HCT116 (cell line): ENCODE measurements around the gene SLC44A5. TPM values are rescaled to one million over a fixed set of nuclear protein-coding genes. Genes with fewer than 3 reads are reported as not detected.

ENCODE experiments used
- ATAC-seq: fragments of 200-7000 bp; cut with Tn5 transposase; 2 replicates; pipeline ENCODE4 v1.9.1; 2020; ENCODE audit warnings: mild to moderate bottlenecking, moderate library complexity
- BruUV-seq: library from RNA; stranded (reverse); fragments of 400-500 nt; replicated peaks from 2 replicates; lab custom pipeline; 2021; lab: Mats Ljungman, UMichigan
- CTCF ChIA-PET: fragments of 300-600 bp; sonication (Branson Sonifier 250); formaldehyde crosslinking; loops from one replicate; lab custom pipeline; 2021; ENCODE audit warnings: antibody characterized with exemption; lab: Charles Lee
- POLR2A ChIA-PET: fragments of 300-600, 350-600 bp; sonication (Branson Sonifier 250); formaldehyde crosslinking; loops from one replicate; lab custom pipeline; 2021; ENCODE audit warnings: antibody characterized with exemption; lab: Charles Lee
- RAD21 ChIA-PET, 2 experiments: fragments of 300-600 bp; sonication (Branson Sonifier 250); formaldehyde crosslinking; loops; one replicate each; lab custom pipeline; 2023; ENCODE audit warnings: low total read pairs in 2 of 2; ENCODE audit not compliant: uncharacterized antibody in 2 of 2, unreplicated experiment in 2 of 2, low non-redundant PET in 1 of 2; lab: Charles Lee
- DNase-seq: peaks from one replicate; pipeline ENCODE4 v3.0.0-alpha.2; 2010; ENCODE audit warnings: low read depth, low spot score
- H2AFZ ChIP-seq: fragments of 200-600 bp; shearing (Covaris generic), sonication (generic); 2 replicates; pipeline ENCODE4 v1.6.1; 2017; ENCODE audit warnings: low read depth, mixed run types, mixed read lengths, antibody characterized with exemption, low read length; ENCODE audit not compliant: poor library complexity, severe bottlenecking
- H3K27ac ChIP-seq: 2 replicates; pipeline ENCODE4 v1.5.1; 2012; ENCODE audit warnings: low read depth, low read length
- H3K27me3 ChIP-seq: fragments of 200-600 bp; sonication (generic); 2 replicates; pipeline ENCODE4 v1.6.1; 2016; ENCODE audit warnings: mixed run types, low read length, mixed read lengths; ENCODE audit not compliant: insufficient read depth
- H3K36me3 ChIP-seq, 2 experiments: fragments of 200-500 bp in 1 of 2; fragments of 200-600 bp in 1 of 2; sonication (Bioruptor generic) in 1 of 2; sonication (generic) in 1 of 2; 2 replicates each; pipeline versions ENCODE4 v1.5.1 to v1.6.1; 2014 to 2016; ENCODE audit warnings: low read length in 2 of 2, inconsistent platforms in 1 of 2, mixed read lengths in 1 of 2, mixed run types in 1 of 2; ENCODE audit not compliant: insufficient read depth in 2 of 2, control insufficient read depth in 1 of 2
- H3K4me1 ChIP-seq, 2 experiments: fragments of 200-600 bp in 1 of 2; sonication (generic) in 1 of 2; 2 replicates each; pipeline versions ENCODE4 v1.5.1 to v1.6.1; 2012 to 2017; ENCODE audit warnings: low read length in 2 of 2, inconsistent platforms in 1 of 2, mild to moderate bottlenecking in 1 of 2, mixed read lengths in 1 of 2, mixed run types in 1 of 2, moderate library complexity in 1 of 2; ENCODE audit not compliant: insufficient read depth in 2 of 2, control insufficient read depth in 1 of 2
- H3K4me2 ChIP-seq: fragments of 200-600 bp; sonication (generic); 2 replicates; pipeline ENCODE4 v1.6.1; 2017; ENCODE audit warnings: mixed run types, low read length, mixed read lengths
- H3K4me3 ChIP-seq, 2 experiments: fragments of 200-600 bp in 1 of 2; sonication (generic) in 1 of 2; replicated peaks in 1 of 2; 2 replicates each; pipeline ENCODE4 v1.5.1; 2011 to 2016; ENCODE audit warnings: low read length in 2 of 2, control low read depth in 1 of 2, low read depth in 1 of 2, mild to moderate bottlenecking in 1 of 2, mixed read lengths in 1 of 2, mixed run types in 1 of 2
- H3K79me2 ChIP-seq: fragments of 200-600 bp; sonication (generic); 2 replicates; pipeline ENCODE4 v1.6.1; 2017; ENCODE audit warnings: mild to moderate bottlenecking, mixed run types, low read length, moderate library complexity, mixed read lengths; ENCODE audit not compliant: insufficient read depth
- H3K9ac ChIP-seq: fragments of 200-600 bp; sonication (generic); 2 replicates; pipeline ENCODE4 v1.6.1; 2016; ENCODE audit warnings: low read length, mixed read lengths
- H3K9me2 ChIP-seq: fragments of 200-600 bp; sonication (generic), shearing (Covaris generic); 2 replicates; pipeline ENCODE4 v1.6.1; 2017; ENCODE audit warnings: mixed run types, mild to moderate bottlenecking, moderate library complexity; ENCODE audit not compliant: insufficient read depth
- H3K9me3 ChIP-seq, 2 experiments: fragments of 200-500 bp in 1 of 2; fragments of 200-600 bp in 1 of 2; sonication (Bioruptor generic) in 1 of 2; sonication (generic) in 1 of 2; 2 replicates each; pipeline ENCODE4 v1.6.1; 2014 to 2017; ENCODE audit warnings: low read length in 2 of 2, mixed read lengths in 2 of 2, inconsistent platforms in 1 of 2, low read depth in 1 of 2, mild to moderate bottlenecking in 1 of 2, mixed run types in 1 of 2, moderate library complexity in 1 of 2; ENCODE audit not compliant: control insufficient read depth in 1 of 2, insufficient read depth in 1 of 2
- H4K20me1 ChIP-seq: fragments of 200-600 bp; sonication (generic), shearing (Covaris generic); 2 replicates; pipeline ENCODE4 v1.6.1; 2017; ENCODE audit warnings: mixed run types, mild to moderate bottlenecking, moderate library complexity; ENCODE audit not compliant: insufficient read depth
- CBX3 ChIP-seq: IDR thresholded peaks from 2 replicates; pipeline ENCODE4 v1.6.1; 2012; ENCODE audit warnings: low read depth
- CEBPB ChIP-seq: IDR thresholded peaks from 2 replicates; pipeline ENCODE4 v1.6.1; 2012; ENCODE audit warnings: low read depth
- ELF1 ChIP-seq: IDR thresholded peaks from 2 replicates; pipeline ENCODE4 v1.6.1; 2012; ENCODE audit warnings: low read depth, borderline replicate concordance
- EZH2phosphoT487 ChIP-seq: fragments of 200-600 bp; IDR thresholded peaks from 2 replicates; pipeline ENCODE4 v1.6.1; 2018; ENCODE audit warnings: antibody characterized with exemption, borderline replicate concordance
- FOSL1 ChIP-seq: IDR thresholded peaks from 2 replicates; pipeline ENCODE4 v1.6.1; 2012; ENCODE audit warnings: low read depth
- JUND ChIP-seq: IDR thresholded peaks from 2 replicates; pipeline ENCODE4 v1.6.1; 2012
- POLR2A ChIP-seq: IDR thresholded peaks from 2 replicates; pipeline ENCODE4 v1.7.0; 2011; ENCODE audit warnings: borderline replicate concordance; ENCODE audit not compliant: insufficient read depth, insufficient read length; ENCODE audit errors: extremely low read depth
- POLR2AphosphoS5 ChIP-seq: IDR thresholded peaks from 2 replicates; pipeline ENCODE4 v1.6.1; 2011; ENCODE audit warnings: mild to moderate bottlenecking, low read depth, low read length, moderate library complexity
- RAD21 ChIP-seq: IDR thresholded peaks from 2 replicates; pipeline ENCODE4 v1.6.1; 2012; ENCODE audit warnings: low read depth, mild to moderate bottlenecking
- REST ChIP-seq: IDR thresholded peaks from 2 replicates; pipeline ENCODE4 v1.6.1; 2012; ENCODE audit warnings: low read depth
- SIN3A ChIP-seq: IDR thresholded peaks from 2 replicates; pipeline ENCODE4 v1.6.1; 2012; ENCODE audit warnings: low read depth
- SP1 ChIP-seq: IDR thresholded peaks from 2 replicates; pipeline ENCODE4 v1.6.1; 2012; ENCODE audit warnings: low read depth
- TCF7L2 ChIP-seq: IDR thresholded peaks from 2 replicates; pipeline ENCODE4 v1.7.0; 2011; ENCODE audit warnings: borderline replicate concordance, inconsistent platforms; ENCODE audit not compliant: insufficient read depth, insufficient read length; ENCODE audit errors: extremely low read depth
- YY1 ChIP-seq: IDR thresholded peaks from 2 replicates; pipeline ENCODE4 v1.6.1; 2011; ENCODE audit warnings: low read length, low read depth, moderate library complexity, mild to moderate bottlenecking; ENCODE audit not compliant: insufficient replicate concordance; ENCODE audit errors: extremely low read depth
- ZBTB33 ChIP-seq: IDR thresholded peaks from 2 replicates; pipeline ENCODE4 v1.6.1; 2011; ENCODE audit warnings: mild to moderate bottlenecking, low read length, moderate library complexity; ENCODE audit not compliant: insufficient replicate concordance; ENCODE audit errors: extremely low read depth
- ZNF274 ChIP-seq: fragments of 200-500 bp; sonication (Bioruptor generic); IDR thresholded peaks from 2 replicates; pipeline ENCODE4 v1.6.1; 2014; ENCODE audit warnings: mild to moderate bottlenecking, low read depth, low read length, inconsistent platforms
- intact Hi-C: fragments of 100-400 bp; cut with micrococcal nuclease; formaldehyde crosslinking; loops from 2 replicates; pipeline ENCODE4 v1.10.0; 2022
- total RNA-seq: library from RNA; stranded (reverse); gene quantifications from one replicate; pipeline ENCODE4 v1.2.1, GENCODE V29; 2021; ENCODE audit not compliant: unreplicated experiment
- TF ChIP-seq, protein P1 (sequence below): IDR thresholded peaks from 2 replicates; pipeline ENCODE4 v1.6.1; 2012

Gene SLC44A5
- total RNA-seq, 1 experiment from 2014 or later, result 2.4 TPM

DNA sequence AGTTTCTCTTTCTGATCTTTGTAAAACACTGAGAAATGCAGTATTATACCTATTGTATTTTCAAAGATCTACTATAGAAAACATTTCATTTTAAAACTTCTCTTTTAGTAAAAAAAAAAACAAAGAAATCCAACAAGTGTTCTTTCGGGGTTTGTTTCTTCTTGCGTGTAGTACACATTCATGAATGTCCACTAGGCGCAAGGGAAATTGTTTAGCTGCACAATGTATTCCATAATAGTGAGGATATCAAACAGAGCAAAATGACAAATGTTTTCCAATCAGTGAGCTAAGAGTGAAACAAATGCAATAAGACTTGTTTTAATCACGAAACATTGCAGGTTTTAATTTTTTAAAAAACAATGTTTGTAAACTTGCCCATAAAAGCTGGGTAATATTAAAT lies 408.2 kb downstream of the SLC44A5 start:
- POLR2A ChIA-PET, result no interaction called here
- no TSS peak for BruUV-seq
- no peak for DNase-seq

GRCh38 chr1:75198761-75199160 lies 412.2 kb downstream of the SLC44A5 start:
- no peaks in the 10 kb centered on the region for H3K79me2 ChIP-seq
- DNase-seq (no peak), ATAC-seq (no peak)
- intact Hi-C loops, result no loop called here
- no peaks in the 10 kb centered on the region for H3K4me1 ChIP-seq
- H2AFZ ChIP-seq, result no peak overlapping the region
- no TSS peak for BruUV-seq
- no peak overlapping the region for H3K4me3 ChIP-seq
- no peak overlapping the region for H3K27ac ChIP-seq
- ChIA-PET CTCF (no interaction called here), POLR2A (no interaction called here), RAD21 (no interaction called here)
- no peaks in the 10 kb centered on the region for H3K9me2 ChIP-seq
- no peak overlapping the region for H3K9ac ChIP-seq
- H3K9me3 ChIP-seq, result no peaks in the 10 kb centered on the region
- H3K27me3 ChIP-seq, result peaks cover 55% of the 10 kb centered on the region
- H3K36me3 ChIP-seq, result no peaks in the 10 kb centered on the region
- H4K20me1 ChIP-seq, result no peaks in the 10 kb centered on the region; the same call in 1 of the 2 replicates
- no peak overlapping the region for H3K4me2 ChIP-seq
- no peak for TF ChIP-seq FOSL1
- no peak for TF ChIP-seq ELF1
- no peak for TF ChIP-seq POLR2A
- no peak for TF ChIP-seq ZNF274
- TF ChIP-seq YY1, result no peak
- no peak for TF ChIP-seq CEBPB
- no peak for TF ChIP-seq POLR2AphosphoS5
- no peak for TF ChIP-seq RAD21
- TF ChIP-seq SP1, result no peak
- no peak for TF ChIP-seq SIN3A
- TF ChIP-seq, protein P1, sequence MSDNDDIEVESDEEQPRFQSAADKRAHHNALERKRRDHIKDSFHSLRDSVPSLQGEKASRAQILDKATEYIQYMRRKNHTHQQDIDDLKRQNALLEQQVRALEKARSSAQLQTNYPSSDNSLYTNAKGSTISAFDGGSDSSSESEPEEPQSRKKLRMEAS, result no peak
- TF ChIP-seq REST, result no peak
- TF ChIP-seq EZH2phosphoT487, result no peak
- TF ChIP-seq CBX3, result no peak
- TF ChIP-seq ZBTB33, result no peak

More for the DNA sequence above, 408.2 kb downstream of the SLC44A5 start:
- H3K4me1 ChIP-seq, result no peaks in the 10 kb centered on the region
- H3K9ac ChIP-seq, result no peak overlapping the region
- H3K36me3 ChIP-seq, result no peaks in the 10 kb centered on the region
- no peaks in the 10 kb centered on the region for H3K9me3 ChIP-seq
- no peaks in the 10 kb centered on the region for H3K9me2 ChIP-seq
- CTCF ChIA-PET, result interaction anchor here (0.7 to 3.2 kb wide), 9 partner anchors 10 to 470 kb away, joined by 3 to 32 read pairs (median 6); partner anchors contain the start of genes CRYZ and TYW3
- RAD21 ChIA-PET, result interaction anchor here (0.6 to 1.1 kb wide), 3 partner anchors 136 to 469 kb away, joined by 3 read pairs; no protein-coding TSS in a partner anchor
- H3K27me3 ChIP-seq, result peaks cover 32% of the 10 kb centered on the region
- no peak overlapping the region for H3K4me3 ChIP-seq
- H4K20me1 ChIP-seq, result no peaks in the 10 kb centered on the region; the same call in 1 of the 2 replicates
- no peak overlapping the region for H3K4me2 ChIP-seq
- no peak for ATAC-seq
- no peak overlapping the region for H3K27ac ChIP-seq
- no peaks in the 10 kb centered on the region for H3K79me2 ChIP-seq
- no peak for TF ChIP-seq TCF7L2
- no peak for TF ChIP-seq JUND
- intact Hi-C loops, result loop anchor here (1.0 kb wide), 2 partner anchors 149 to 430 kb away; no protein-coding TSS in a partner anchor
- H2AFZ ChIP-seq, result no peak overlapping the region
